Measurements from ENCODE around the gene AGA. TPM values are rescaled to one million over a fixed set of nuclear protein-coding genes. Genes with fewer than 3 reads are reported as not detected.

The AGA gene
- total and polyA plus RNA-seq, 2 of the 13 experiments (the other 11 are each of a cell fraction or from before 2014, with no cell fraction given): 21.9 to 22.3 TPM

- ATAC-seq: no peak
- Histone ChIP-seq H3K4me3 (replicated peaks in 1 of 3; ENCODE audit: insufficient read depth in 1 of 3, low read depth in 2 of 3, low read length in 3 of 3) (no peak overlapping the region), H3K4me1 (ENCODE audit: insufficient read depth, low read length) (no peaks in the 10 kb centered on the region), H3K27me3 (ENCODE audit: control insufficient read depth in 1 of 2, insufficient read depth in 2 of 2, low read length in 2 of 2) (no peaks in the 10 kb centered on the region), H2AFZ (ENCODE audit: low read length) (no peak overlapping the region), H3K9ac (ENCODE audit: insufficient read depth, low read depth, low read length) (no peak overlapping the region), H3K4me2 (ENCODE audit: low read depth, low read length) (no peak overlapping the region), H3K36me3 (replicated peaks in 1 of 2; ENCODE audit: control insufficient read depth in 1 of 2, insufficient read depth in 2 of 2, low read length in 2 of 2) (no peaks in the 10 kb centered on the region), H3K27ac (ENCODE audit: extremely low read length, insufficient read depth, low read length) (no peak overlapping the region), H4K20me1 (ENCODE audit: insufficient read depth, low read length) (no peaks in the 10 kb centered on the region), H3K9me3 (ENCODE audit: low read length) (no peaks in the 10 kb centered on the region), H3K79me2 (ENCODE audit: insufficient read depth, low read length) (no peaks in the 10 kb centered on the region)
- FAIRE-seq: no peak
- no peak for DNase-seq (ENCODE audit: low spot score)
- CTCF ChIA-PET (ENCODE audit: low intra/inter-chr PET ratio, low total read pairs): no interaction called here
- TF ChIP-seq MAFF (IDR thresholded peaks at IDR 0.05; ENCODE audit: low read depth, low read length) (peak; percentile 90), ATF7 (IDR thresholded peaks at IDR 0.05) (no peak), ATF7 (CRISPR knock-in tag; IDR thresholded peaks at IDR 0.05) (no peak), MAFK (conservative IDR thresholded peaks at IDR 0.05 in 1 of 2, IDR thresholded peaks at IDR 0.05 in 1 of 2; ENCODE audit: low read length in 2 of 2) (peak; percentile 81 to 95)
- POLR2A ChIA-PET: no interaction called here
- no TSS peak for BruUV-seq (replicated peaks)
- 3% methylated on average over 2 of the region's 2 CpGs for WGBS (ENCODE audit: low lambda C conversion rate)
- intact Hi-C loops (cut with micrococcal nuclease; ENCODE audit: unreplicated experiment): no loop called here
- in situ Hi-C loops (cut with HindIII; ENCODE audit: extremely low pct_ligation_motif_present, low pct_unique_long_range_greater_than_20kb): no loop called here
Measured at GRCh38 chr4:177460460-177460859, 18.2 kb upstream of the AGA start.

- POLR2A ChIA-PET: no interaction called here
- H3K27me3 ChIP-seq (ENCODE audit: control insufficient read depth in 1 of 2, insufficient read depth in 2 of 2, low read length in 2 of 2): no peaks in the 10 kb centered on the region
- in situ Hi-C loops (cut with HindIII; ENCODE audit: extremely low pct_ligation_motif_present, low pct_unique_long_range_greater_than_20kb): no loop called here
Measured at GRCh38 chr4:177455561-177455970, 13.3 kb upstream of the AGA start.

More at GRCh38 chr4:177455561-177455970, 13.3 kb upstream of the AGA start:
- Histone ChIP-seq H3K9me3 (ENCODE audit: low read length) (no peaks in the 10 kb centered on the region), H2AFZ (ENCODE audit: low read length) (no peak overlapping the region), H3K36me3 (replicated peaks in 1 of 2; ENCODE audit: control insufficient read depth in 1 of 2, insufficient read depth in 2 of 2, low read length in 2 of 2) (no peaks in the 10 kb centered on the region), H3K4me2 (ENCODE audit: low read depth, low read length) (no peak overlapping the region), H3K4me3 (replicated peaks in 1 of 3; ENCODE audit: insufficient read depth in 1 of 3, low read depth in 2 of 3, low read length in 3 of 3) (no peak overlapping the region), H3K27ac (ENCODE audit: extremely low read length, insufficient read depth, low read length) (no peak overlapping the region), H3K4me1 (ENCODE audit: insufficient read depth, low read length) (no peaks in the 10 kb centered on the region), H3K9ac (ENCODE audit: insufficient read depth, low read depth, low read length) (no peak overlapping the region), H4K20me1 (ENCODE audit: insufficient read depth, low read length) (no peaks in the 10 kb centered on the region), H3K79me2 (ENCODE audit: insufficient read depth, low read length) (no peaks in the 10 kb centered on the region)
- BruUV-seq (replicated peaks): no TSS peak
- ATAC-seq (no peak), DNase-seq (ENCODE audit: low spot score) (no peak), FAIRE-seq (no peak)
- no peak for TF ChIP-seq KLF12 (CRISPR knock-in tag; IDR thresholded peaks at IDR 0.05; ENCODE audit: borderline replicate concordance)
- CTCF ChIA-PET (ENCODE audit: low intra/inter-chr PET ratio, low total read pairs): no interaction called here
- WGBS (ENCODE audit: low lambda C conversion rate): 25% methylated on average over 6 of the region's 6 CpGs
- intact Hi-C loops (cut with micrococcal nuclease; ENCODE audit: unreplicated experiment): no loop called here

Measured in HepG2 (cell line).